ENCODE measurements around the gene PHKA2. TPM values are rescaled to one million over a fixed set of nuclear protein-coding genes. Genes with fewer than 3 reads are reported as not detected.

The PHKA2 gene
- total RNA-seq, 1 donor from 2014 or later, result 13.2 TPM

DNA sequence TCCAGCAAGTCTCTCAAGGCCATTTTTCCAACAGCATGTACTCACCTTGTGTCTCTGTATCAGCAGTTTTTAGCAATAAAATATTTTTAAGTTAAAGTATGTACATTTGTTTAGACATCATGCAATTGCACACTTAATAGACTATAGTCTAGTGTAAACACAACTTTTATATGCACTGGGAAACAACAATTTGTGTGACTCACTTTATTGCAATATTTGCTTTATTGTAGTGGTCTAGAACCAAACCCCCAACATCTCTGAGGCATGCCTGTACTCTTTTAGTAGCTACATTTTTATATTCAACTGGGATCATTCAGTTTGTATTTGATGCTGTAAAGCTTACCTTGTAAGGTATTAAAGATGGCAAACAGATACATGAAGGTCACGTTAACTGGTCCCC, 14.7 kb upstream of the PHKA2 start:
- peaks cover 2% of the 10 kb centered on the region for H3K27me3 Mint-ChIP-seq (ENCODE audit: unreplicated experiment)
- H3K36me3 Mint-ChIP-seq (ENCODE audit: unreplicated experiment), result no peaks in the 10 kb centered on the region
- TF ChIP-seq CTCF (IDR thresholded peaks at IDR 0.05; ENCODE audit: partially characterized antibody, unreplicated experiment), result no peak
- H3K9me3 Mint-ChIP-seq (ENCODE audit: unreplicated experiment), result no peaks in the 10 kb centered on the region
- DNase-seq, result no peak
- no peak overlapping the region for H3K4me3 Mint-ChIP-seq (ENCODE audit: unreplicated experiment)
- no peak overlapping the region for H3K27ac Mint-ChIP-seq (ENCODE audit: unreplicated experiment)
- H3K4me1 Mint-ChIP-seq (ENCODE audit: low read depth, unreplicated experiment), result peaks cover 3% of the 10 kb centered on the region

- Mint-ChIP-seq H3K36me3 (ENCODE audit: unreplicated experiment) (no peaks in the 10 kb centered on the region), H3K27me3 (ENCODE audit: unreplicated experiment) (peaks cover 2% of the 10 kb centered on the region), H3K4me1 (ENCODE audit: low read depth, unreplicated experiment) (peaks cover 3% of the 10 kb centered on the region), H3K27ac (ENCODE audit: unreplicated experiment) (no peak overlapping the region), H3K4me3 (ENCODE audit: unreplicated experiment) (no peak overlapping the region), H3K9me3 (ENCODE audit: unreplicated experiment) (no peaks in the 10 kb centered on the region)
- DNase-seq, result no peak
- no peak for TF ChIP-seq CTCF (IDR thresholded peaks at IDR 0.05; ENCODE audit: partially characterized antibody, unreplicated experiment)
Measured at GRCh38 chrX:18997916-18998315, 14.0 kb upstream of the PHKA2 start.

DNA sequence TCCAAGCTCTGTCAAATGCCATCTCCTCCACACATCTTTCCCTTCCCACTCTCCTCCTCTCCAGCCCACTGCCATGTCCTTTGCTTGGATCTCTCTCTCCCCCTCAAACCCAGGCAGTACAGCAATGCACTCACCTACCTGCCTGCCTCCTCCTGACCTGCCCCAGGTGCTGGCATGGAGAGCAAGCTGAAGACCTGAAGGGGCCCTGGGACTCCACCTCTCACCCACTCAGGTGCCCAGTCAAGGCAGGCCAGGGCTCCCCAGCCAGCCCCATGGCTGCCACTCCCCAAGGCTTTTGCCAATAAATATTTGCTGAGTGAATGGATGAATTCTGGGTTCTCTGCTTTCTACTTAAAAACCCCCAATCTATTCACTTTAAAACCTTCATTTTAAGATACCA, 12.6 kb upstream of the PHKA2 start:
- Mint-ChIP-seq H3K4me3 (ENCODE audit: unreplicated experiment) (no peak overlapping the region), H3K4me1 (ENCODE audit: low read depth, unreplicated experiment) (peaks cover 3% of the 10 kb centered on the region), H3K9me3 (ENCODE audit: unreplicated experiment) (no peaks in the 10 kb centered on the region), H3K27ac (ENCODE audit: unreplicated experiment) (no peak overlapping the region), H3K27me3 (ENCODE audit: unreplicated experiment) (no peaks in the 10 kb centered on the region), H3K36me3 (ENCODE audit: unreplicated experiment) (no peaks in the 10 kb centered on the region)
- TF ChIP-seq CTCF (IDR thresholded peaks at IDR 0.05; ENCODE audit: partially characterized antibody, unreplicated experiment), result no peak
- no peak for DNase-seq

GRCh38 chrX:18995221-18995620, 11.3 kb upstream of the PHKA2 start:
- H3K4me3 Mint-ChIP-seq (ENCODE audit: unreplicated experiment), result no peak overlapping the region
- no peaks in the 10 kb centered on the region for H3K36me3 Mint-ChIP-seq (ENCODE audit: unreplicated experiment)
- no peaks in the 10 kb centered on the region for H3K9me3 Mint-ChIP-seq (ENCODE audit: unreplicated experiment)
- H3K27me3 Mint-ChIP-seq (ENCODE audit: unreplicated experiment), result no peaks in the 10 kb centered on the region
- no peak for DNase-seq
- no peak for TF ChIP-seq CTCF (IDR thresholded peaks at IDR 0.05; ENCODE audit: partially characterized antibody, unreplicated experiment)
- no peak overlapping the region for H3K27ac Mint-ChIP-seq (ENCODE audit: unreplicated experiment)
- H3K4me1 Mint-ChIP-seq (ENCODE audit: low read depth, unreplicated experiment), result peaks cover 3% of the 10 kb centered on the region

DNA sequence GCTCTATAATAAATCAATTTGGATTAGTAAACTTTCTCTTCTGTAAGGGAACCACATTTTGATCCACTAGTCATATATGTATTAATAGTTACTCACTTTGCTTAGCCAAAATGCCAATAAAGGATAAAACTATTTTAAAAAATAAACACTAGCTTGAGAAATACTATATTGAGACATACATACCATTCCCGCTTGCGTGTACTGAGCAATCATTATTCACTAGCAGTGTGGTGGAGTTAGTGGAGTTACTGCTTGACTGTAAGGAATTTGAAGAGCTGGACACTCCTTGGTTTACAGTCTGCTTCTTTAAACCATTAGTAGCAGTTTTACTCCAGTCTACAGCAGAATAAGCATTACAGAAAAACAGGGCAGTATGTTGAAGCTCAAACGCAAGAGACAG, 10.8 kb upstream of the PHKA2 start:
- Mint-ChIP-seq H3K27me3 (ENCODE audit: unreplicated experiment) (no peaks in the 10 kb centered on the region), H3K9me3 (ENCODE audit: unreplicated experiment) (no peaks in the 10 kb centered on the region), H3K27ac (ENCODE audit: unreplicated experiment) (no peak overlapping the region), H3K4me1 (ENCODE audit: low read depth, unreplicated experiment) (peaks cover 3% of the 10 kb centered on the region), H3K4me3 (ENCODE audit: unreplicated experiment) (no peak overlapping the region), H3K36me3 (ENCODE audit: unreplicated experiment) (no peaks in the 10 kb centered on the region)
- TF ChIP-seq CTCF (IDR thresholded peaks at IDR 0.05; ENCODE audit: partially characterized antibody, unreplicated experiment), result no peak
- DNase-seq, result no peak
